GM21423 (cell line): ENCODE results near the gene KRTAP5-8.
"Not testable (repeated sequence)": the region's sequence is repeated elsewhere in the genome, so short reads cannot be mapped to it uniquely, and the experiment has no call there.

Experiments used
- ATAC-seq: cut with Tn5 transposase; IDR thresholded peaks from one replicate; pipeline ENCODE4 v1.9.1; 2021; ENCODE audit warnings: mild to moderate bottlenecking, moderate library complexity; ENCODE audit not compliant: unreplicated experiment

The KRTAP5-8 gene

GRCh38 chr11:71505781-71506180 is 32.0 kb upstream of the KRTAP5-8 start:
- no peak for ATAC-seq

GRCh38 chr11:71507102-71507501 is 30.7 kb upstream of the KRTAP5-8 start:
- ATAC-seq, result no peak

- no peak for ATAC-seq
These were observed 19.0 kb upstream of the KRTAP5-8 start for GRCh38 chr11:71518506-71519471.

GRCh38 chr11:71519546-71519945 is 18.3 kb upstream of the KRTAP5-8 start:
- no peak for ATAC-seq

- no peak for ATAC-seq
These were observed 12.5 kb upstream of the KRTAP5-8 start for GRCh38 chr11:71525188-71525937.

- ATAC-seq, result no peak
These were observed 11.8 kb upstream of the KRTAP5-8 start for GRCh38 chr11:71525938-71526495.

GRCh38 chr11:71526796-71527575 is 10.8 kb upstream of the KRTAP5-8 start, which contains the start of gene KRTAP5-7:
TSS of gene KRTAP5-7 (plus strand) at chr11:71527267. CDS start at chr11:71527301, 34 bp downstream.
- not testable (repeated sequence) for ATAC-seq

- ATAC-seq, result no peak
These were observed 10.1 kb upstream of the KRTAP5-8 start for GRCh38 chr11:71527576-71528210.

GRCh38 chr11:71530602-71531001 is 7.2 kb upstream of the KRTAP5-8 start:
- ATAC-seq, result no peak

- no peak for ATAC-seq
These were observed 5.7 kb upstream of the KRTAP5-8 start for GRCh38 chr11:71532036-71532610.

GRCh38 chr11:71534711-71535608 is 2.9 kb upstream of the KRTAP5-8 start:
- not testable (repeated sequence) for ATAC-seq

GRCh38 chr11:71535825-71536224 is 2.0 kb upstream of the KRTAP5-8 start:
- ATAC-seq, result no peak

GRCh38 chr11:71537537-71537936 is 288 bp upstream of the KRTAP5-8 start:
- no peak for ATAC-seq

- ATAC-seq, result no peak
These were observed 803 bp downstream of the KRTAP5-8 start for GRCh38 chr11:71538666-71538990.

- no peak for ATAC-seq
These were observed 1.2 kb downstream of the KRTAP5-8 start for GRCh38 chr11:71539017-71539416.

- not testable (repeated sequence) for ATAC-seq
These were observed 2.1 kb downstream of the KRTAP5-8 start for GRCh38 chr11:71539971-71540370.

- ATAC-seq, result not testable (repeated sequence)
These were observed 2.9 kb downstream of the KRTAP5-8 start for GRCh38 chr11:71540521-71541304.

- no peak for ATAC-seq
These were observed 4.6 kb downstream of the KRTAP5-8 start for GRCh38 chr11:71542382-71542781.
